MCF 10A (cell line): Measurements from ENCODE around the gene OBP2A. TPM values are rescaled to one million over a fixed set of nuclear protein-coding genes. Genes with fewer than 3 reads are reported as not detected.
A peak's percentile ranks its signal among the peaks of the same experiment; 100 is the strongest.

Experiments
- BruUV-seq: library from RNA; stranded (reverse); fragments of 400-500 nt; replicated peaks from 2 replicates; lab custom pipeline; 2021; lab: Mats Ljungman, UMichigan
- CTCF ChIA-PET: fragments of 300-600 bp; sonication (Branson Sonifier 250); formaldehyde crosslinking; extraction: SDS; loops from one replicate; lab custom pipeline; 2021; ENCODE audit warnings: antibody characterized with exemption, inconsistent platforms; lab: Yijun Ruan, JAX
- POLR2A ChIA-PET: fragments of 300-600, 350-650 bp; sonication (Branson Sonifier 250); formaldehyde crosslinking; extraction: SDS; loops from one replicate; lab custom pipeline; 2020; ENCODE audit warnings: antibody characterized with exemption, inconsistent platforms; lab: Yijun Ruan, JAX
- DNase-seq: peaks from one replicate; pipeline ENCODE4 v3.0.0-alpha.2; 2018; ENCODE audit not compliant: unreplicated experiment
- H3K27ac Mint-ChIP-seq: one replicate; pipeline ENCODE4 v1.8.0; 2022; ENCODE audit warnings: mild to moderate bottlenecking, low read depth, mixed read lengths; ENCODE audit not compliant: unreplicated experiment
- H3K27me3 Mint-ChIP-seq: one replicate; pipeline ENCODE4 v1.8.0; 2022; ENCODE audit warnings: mixed read lengths; ENCODE audit not compliant: insufficient read depth, unreplicated experiment
- H3K36me3 Mint-ChIP-seq: one replicate; pipeline ENCODE4 v1.8.0; 2022; ENCODE audit warnings: mild to moderate bottlenecking, moderate library complexity, mixed read lengths; ENCODE audit not compliant: insufficient read depth, unreplicated experiment
- H3K4me1 Mint-ChIP-seq: one replicate; pipeline ENCODE4 v1.8.0; 2022; ENCODE audit warnings: mixed read lengths; ENCODE audit not compliant: insufficient read depth, unreplicated experiment
- H3K4me3 Mint-ChIP-seq: one replicate; pipeline ENCODE4 v1.8.0; 2022; ENCODE audit warnings: mild to moderate bottlenecking, moderate library complexity, mixed read lengths; ENCODE audit not compliant: unreplicated experiment
- H3K9me3 Mint-ChIP-seq: one replicate; pipeline ENCODE4 v1.8.0; 2022; ENCODE audit warnings: mixed read lengths; ENCODE audit not compliant: unreplicated experiment
- intact Hi-C: fragments of 100-400 bp; cut with micrococcal nuclease; formaldehyde crosslinking; loops from 2 replicates; pipeline ENCODE4 v1.14.1; 2022
- total RNA-seq: library from RNA; stranded (reverse); gene quantifications from 2 replicates; pipeline ENCODE4 v1.2.3, GENCODE V29; 2022
- TF ChIP-seq, protein P1 (sequence below): fragments of 200-600 bp; IDR thresholded peaks from one replicate; pipeline ENCODE4 v1.8.0; 2022; ENCODE audit warnings: antibody characterized with exemption, mild to moderate bottlenecking; ENCODE audit not compliant: unreplicated experiment

The OBP2A gene
- total RNA-seq, 1 experiment from 2014 or later: not detected

DNA sequence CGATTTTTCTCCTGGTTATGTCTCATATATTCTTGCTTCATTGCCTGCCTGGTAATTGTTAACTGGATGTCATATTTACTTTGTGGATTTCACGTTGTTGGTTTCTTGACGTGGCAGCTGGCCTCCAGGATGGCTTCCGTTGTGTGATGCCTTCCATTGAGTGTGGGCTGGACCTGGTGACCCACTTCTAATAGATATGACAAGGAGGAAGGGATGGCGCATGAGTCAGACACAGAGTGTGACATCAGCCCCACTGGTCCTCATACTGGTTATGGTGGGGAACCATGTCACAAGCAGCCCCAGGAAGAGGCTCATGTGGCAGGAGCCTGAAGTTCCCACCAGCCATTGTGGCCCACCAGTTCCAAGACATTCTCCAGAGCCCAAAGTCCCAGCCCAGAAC, 9.3 kb downstream of the OBP2A start:
- intact Hi-C loops: no loop called here
- Mint-ChIP-seq H3K36me3 (no peaks in the 10 kb centered on the region), H3K4me3 (no peak overlapping the region), H3K27ac (no peak overlapping the region), H3K9me3 (no peaks in the 10 kb centered on the region), H3K27me3 (peaks cover 27% of the 10 kb centered on the region), H3K4me1 (no peaks in the 10 kb centered on the region)
- DNase-seq: no peak
- no TSS peak for BruUV-seq
- TF ChIP-seq, protein P1, sequence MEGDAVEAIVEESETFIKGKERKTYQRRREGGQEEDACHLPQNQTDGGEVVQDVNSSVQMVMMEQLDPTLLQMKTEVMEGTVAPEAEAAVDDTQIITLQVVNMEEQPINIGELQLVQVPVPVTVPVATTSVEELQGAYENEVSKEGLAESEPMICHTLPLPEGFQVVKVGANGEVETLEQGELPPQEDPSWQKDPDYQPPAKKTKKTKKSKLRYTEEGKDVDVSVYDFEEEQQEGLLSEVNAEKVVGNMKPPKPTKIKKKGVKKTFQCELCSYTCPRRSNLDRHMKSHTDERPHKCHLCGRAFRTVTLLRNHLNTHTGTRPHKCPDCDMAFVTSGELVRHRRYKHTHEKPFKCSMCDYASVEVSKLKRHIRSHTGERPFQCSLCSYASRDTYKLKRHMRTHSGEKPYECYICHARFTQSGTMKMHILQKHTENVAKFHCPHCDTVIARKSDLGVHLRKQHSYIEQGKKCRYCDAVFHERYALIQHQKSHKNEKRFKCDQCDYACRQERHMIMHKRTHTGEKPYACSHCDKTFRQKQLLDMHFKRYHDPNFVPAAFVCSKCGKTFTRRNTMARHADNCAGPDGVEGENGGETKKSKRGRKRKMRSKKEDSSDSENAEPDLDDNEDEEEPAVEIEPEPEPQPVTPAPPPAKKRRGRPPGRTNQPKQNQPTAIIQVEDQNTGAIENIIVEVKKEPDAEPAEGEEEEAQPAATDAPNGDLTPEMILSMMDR: no peak
- POLR2A ChIA-PET: no interaction called here
- CTCF ChIA-PET: no interaction called here

DNA sequence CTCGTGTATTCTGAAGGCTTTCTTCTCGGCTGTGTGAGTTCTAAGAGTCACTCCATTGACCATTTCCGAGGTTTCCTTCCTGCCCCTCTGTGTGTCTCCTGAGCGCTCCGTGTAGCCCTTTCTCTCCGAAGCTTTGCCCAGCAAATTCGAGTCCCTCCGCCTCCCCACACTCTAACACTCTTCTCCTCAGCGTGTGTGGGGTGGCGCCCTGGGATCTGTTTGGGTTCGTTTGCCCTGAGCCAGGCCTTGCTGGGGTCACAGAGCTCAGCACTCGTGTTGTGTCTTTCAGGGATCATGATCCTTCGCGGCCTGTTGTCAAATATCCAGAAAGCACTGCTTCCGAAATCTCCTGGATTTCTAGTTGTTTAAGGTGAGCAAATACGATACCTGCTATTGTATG, 10.0 kb downstream of the OBP2A start:
- H3K4me1 Mint-ChIP-seq: no peaks in the 10 kb centered on the region
- no peak overlapping the region for H3K27ac Mint-ChIP-seq
- intact Hi-C loops: no loop called here
- BruUV-seq: no TSS peak
- no peaks in the 10 kb centered on the region for H3K36me3 Mint-ChIP-seq
- peaks cover 34% of the 10 kb centered on the region for H3K27me3 Mint-ChIP-seq
- TF ChIP-seq, protein P1: no peak
- ChIA-PET POLR2A (no interaction called here), CTCF (interaction anchor here (0.6 kb wide), 1 partner anchor 279 kb away, joined by 3 read pairs; no protein-coding TSS in a partner anchor)
- H3K4me3 Mint-ChIP-seq: no peak overlapping the region
- no peak for DNase-seq
- no peaks in the 10 kb centered on the region for H3K9me3 Mint-ChIP-seq

DNA sequence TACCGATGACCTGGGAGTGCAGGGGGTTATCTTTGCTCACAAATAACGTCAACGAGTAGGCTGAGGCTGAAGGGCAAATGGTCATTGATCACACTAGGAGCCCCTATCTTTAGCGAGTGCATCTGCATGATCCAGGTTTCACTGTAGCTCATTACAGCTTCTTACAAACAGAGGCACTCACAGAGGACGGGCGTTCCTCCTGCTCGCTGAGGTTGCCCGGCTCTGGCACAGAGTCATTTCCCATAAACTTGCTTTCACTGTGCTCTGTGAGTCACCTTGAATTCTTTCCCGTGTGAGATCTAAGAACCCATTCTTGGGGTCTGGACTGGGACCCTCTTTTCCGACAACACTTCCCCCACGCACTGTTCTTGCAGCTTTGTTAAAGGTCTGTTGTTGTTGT, 13.7 kb downstream of the OBP2A start:
- TF ChIP-seq, protein P1: no peak
- POLR2A ChIA-PET: no interaction called here
- intact Hi-C loops: no loop called here
- Mint-ChIP-seq H3K9me3 (no peaks in the 10 kb centered on the region), H3K27me3 (peaks cover 31% of the 10 kb centered on the region), H3K4me1 (no peaks in the 10 kb centered on the region), H3K4me3 (no peak overlapping the region), H3K36me3 (no peaks in the 10 kb centered on the region), H3K27ac (no peak overlapping the region)
- DNase-seq: peak; percentile 24
- no TSS peak for BruUV-seq
- CTCF ChIA-PET: no interaction called here

DNA sequence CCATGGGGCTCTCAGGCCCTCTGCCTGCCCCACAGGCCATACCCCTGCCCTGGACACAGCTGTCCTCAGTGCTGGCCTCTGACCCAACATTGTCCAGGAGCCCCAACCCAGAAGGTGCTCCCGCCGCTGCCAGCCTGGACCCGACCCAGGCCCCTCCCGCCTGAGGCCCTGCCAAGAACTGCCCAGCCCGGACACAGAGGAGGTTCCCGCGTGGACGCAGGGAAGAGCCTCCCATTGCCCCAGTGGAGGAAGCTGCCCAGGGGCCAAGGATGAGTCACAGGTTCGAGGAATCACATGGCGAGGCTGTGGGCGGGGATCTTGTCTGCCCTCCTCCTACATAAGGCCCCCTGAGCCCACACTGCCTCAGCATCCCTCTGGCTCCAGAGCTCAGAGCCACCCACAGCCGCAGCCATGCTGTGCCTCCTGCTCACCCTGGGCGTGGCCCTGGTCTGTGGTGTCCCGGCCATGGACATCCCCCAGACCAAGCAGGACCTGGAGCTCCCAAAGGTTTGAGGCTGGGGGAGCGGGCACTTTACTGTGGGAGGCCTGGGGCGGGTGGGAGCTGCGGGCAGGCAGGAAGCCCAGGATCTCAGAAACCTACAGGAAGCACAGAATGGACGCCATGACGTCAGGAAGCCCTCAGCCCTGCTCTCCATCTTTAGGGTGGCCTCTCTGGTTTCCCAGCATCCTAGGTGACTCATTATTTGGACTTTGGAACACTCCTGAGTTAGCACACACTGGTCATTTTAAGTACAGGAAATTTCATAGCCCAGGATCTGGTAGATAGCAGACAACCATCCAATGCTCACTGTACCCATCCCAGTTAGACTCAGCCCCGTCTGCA, 15.7 kb downstream of the OBP2A start, which contains the start of gene PAEP:
PAEP (plus strand) TSS at position 366 of the 844 bp plus-strand sequence.
- no peak within 1 kb of the TSS for H3K4me3 Mint-ChIP-seq
- intact Hi-C loops: no loop called here
- H3K36me3 Mint-ChIP-seq: no peaks in the 10 kb centered on the region
- ChIA-PET POLR2A (no interaction called here), CTCF (no interaction called here)
- H3K27me3 Mint-ChIP-seq: peaks cover 46% of the 10 kb centered on the region
- peak; percentile 34 for DNase-seq
- TF ChIP-seq, protein P1: no peak
- no peak within 1 kb of the TSS for H3K27ac Mint-ChIP-seq
- no peaks in the 10 kb centered on the region for H3K9me3 Mint-ChIP-seq
- BruUV-seq: no TSS peak
- no peaks in the 10 kb centered on the region for H3K4me1 Mint-ChIP-seq
